ENCODE data around the gene GSTT4. TPM values are rescaled to one million over a fixed set of nuclear protein-coding genes. Genes with fewer than 3 reads are reported as not detected.

GSTT4 gene
- total and polyA plus RNA-seq, 2 of the 13 experiments (the other 11 are each of a cell fraction or from before 2014, with no cell fraction given) = 0.59 to 0.62 TPM

DNA sequence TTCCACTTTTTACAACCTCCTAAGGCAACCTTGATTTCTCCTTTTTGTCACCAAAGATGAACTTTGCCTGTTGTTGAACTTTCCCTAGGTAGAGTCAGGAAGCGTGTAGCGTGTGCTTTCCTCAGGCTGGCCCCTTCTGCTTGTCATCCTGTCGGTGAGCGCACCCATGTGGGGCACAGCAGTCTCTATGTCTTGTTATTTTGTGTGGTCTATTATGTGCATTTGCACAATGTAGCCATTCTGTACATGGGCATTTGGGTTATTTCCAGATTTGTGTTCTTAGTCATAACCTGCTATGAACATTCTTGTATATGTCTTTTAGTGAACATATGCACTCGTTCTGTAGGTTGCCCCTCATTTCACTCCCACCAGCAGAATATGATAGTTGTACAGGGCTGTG lies 40.8 kb upstream of the GSTT4 start:
- in situ Hi-C loops (cut with HindIII; ENCODE audit: extremely low pct_ligation_motif_present, low pct_unique_long_range_greater_than_20kb) = no loop called here
- FAIRE-seq = no peak

DNA sequence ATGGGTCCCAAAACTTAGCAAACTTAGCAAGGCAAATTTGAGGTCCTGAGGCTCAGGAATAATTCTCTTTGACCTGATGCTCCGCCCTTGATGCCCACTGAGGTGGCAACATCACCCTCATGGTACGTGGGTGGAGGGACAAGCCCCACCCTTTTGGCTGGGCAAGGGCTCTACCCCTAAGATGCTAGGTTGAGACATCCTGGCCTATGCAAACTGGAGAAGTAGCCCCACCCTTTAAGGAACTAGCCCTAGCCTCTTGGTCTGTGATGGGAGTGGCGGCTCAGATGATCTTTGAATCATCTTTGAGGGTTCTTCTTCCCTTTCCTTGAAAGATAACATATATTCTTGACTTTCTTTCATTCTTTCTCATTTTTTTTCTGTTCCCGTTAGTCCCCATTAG lies 38.7 kb upstream of the GSTT4 start:
- ChIA-PET POLR2A (no interaction called here), CTCF (ENCODE audit: low intra/inter-chr PET ratio, low total read pairs) (no interaction called here)
- H3K4me3 ChIP-seq (replicated peaks in 1 of 3; ENCODE audit: insufficient read depth in 1 of 3, low read depth in 2 of 3, low read length in 3 of 3) = no peak overlapping the region
- H3K4me1 ChIP-seq (ENCODE audit: insufficient read depth, low read length) = peaks cover 21% of the 10 kb centered on the region
- 97% methylated on average over 2 of the region's 4 CpGs for WGBS (ENCODE audit: low lambda C conversion rate)
- no peak for ATAC-seq
- in situ Hi-C loops (cut with HindIII; ENCODE audit: extremely low pct_ligation_motif_present, low pct_unique_long_range_greater_than_20kb) = no loop called here
- H3K9me3 ChIP-seq (ENCODE audit: low read length) = no peaks in the 10 kb centered on the region
- no peak for FAIRE-seq
- TF ChIP-seq KDM5B (CRISPR knock-in tag; IDR thresholded peaks at IDR 0.05; ENCODE audit: borderline replicate concordance) (no peak), HNRNPH1 (optimal IDR thresholded peaks at IDR 0.05; ENCODE audit: low read depth, low read length) (no peak)
- H4K20me1 ChIP-seq (ENCODE audit: insufficient read depth, low read length) = no peaks in the 10 kb centered on the region
- intact Hi-C loops (cut with micrococcal nuclease; ENCODE audit: unreplicated experiment) = no loop called here
- H3K27ac ChIP-seq (ENCODE audit: extremely low read length, insufficient read depth, low read length) = no peak overlapping the region
- H3K27me3 ChIP-seq (ENCODE audit: control insufficient read depth in 1 of 2, insufficient read depth in 2 of 2, low read length in 2 of 2) = no peaks in the 10 kb centered on the region
- peaks cover 22 to 97% of the 10 kb centered on the region in 2 experiments for H3K36me3 ChIP-seq (replicated peaks in 1 of 2; ENCODE audit: control insufficient read depth in 1 of 2, insufficient read depth in 2 of 2, low read length in 2 of 2)
- H3K9ac ChIP-seq (ENCODE audit: insufficient read depth, low read depth, low read length) = no peak overlapping the region
- H2AFZ ChIP-seq (ENCODE audit: low read length) = no peak overlapping the region
- H3K79me2 ChIP-seq (ENCODE audit: insufficient read depth, low read length) = no peaks in the 10 kb centered on the region
- BruUV-seq (replicated peaks) = no TSS peak
- no peak for DNase-seq (ENCODE audit: low spot score)
- no peak overlapping the region for H3K4me2 ChIP-seq (ENCODE audit: low read depth, low read length)

More for the DNA sequence above, 40.8 kb upstream of the GSTT4 start:
- no peak overlapping the region for H3K4me3 ChIP-seq (replicated peaks in 1 of 3; ENCODE audit: insufficient read depth in 1 of 3, low read depth in 2 of 3, low read length in 3 of 3)
- no peak overlapping the region for H2AFZ ChIP-seq (ENCODE audit: low read length)
- WGBS (ENCODE audit: low lambda C conversion rate) = 91% methylated on average over 5 of the region's 5 CpGs
- no peaks in the 10 kb centered on the region for H4K20me1 ChIP-seq (ENCODE audit: insufficient read depth, low read length)
- DNase-seq (ENCODE audit: low spot score) (no peak), ATAC-seq (no peak)
- H3K4me2 ChIP-seq (ENCODE audit: low read depth, low read length) = no peak overlapping the region
- no peaks in the 10 kb centered on the region for H3K9me3 ChIP-seq (ENCODE audit: low read length)
- no peaks in the 10 kb centered on the region for H3K27me3 ChIP-seq (ENCODE audit: control insufficient read depth in 1 of 2, insufficient read depth in 2 of 2, low read length in 2 of 2)
- intact Hi-C loops (cut with micrococcal nuclease; ENCODE audit: unreplicated experiment) = no loop called here
- no peak overlapping the region for H3K27ac ChIP-seq (ENCODE audit: extremely low read length, insufficient read depth, low read length)
- H3K9ac ChIP-seq (ENCODE audit: insufficient read depth, low read depth, low read length) = no peak overlapping the region
- BruUV-seq (replicated peaks) = no TSS peak
- POLR2A ChIA-PET = no interaction called here
- TF ChIP-seq ZNF552 (CRISPR knock-in tag; IDR thresholded peaks at IDR 0.05; ENCODE audit: borderline replicate concordance) = no peak
- TF ChIP-seq, protein P1, sequence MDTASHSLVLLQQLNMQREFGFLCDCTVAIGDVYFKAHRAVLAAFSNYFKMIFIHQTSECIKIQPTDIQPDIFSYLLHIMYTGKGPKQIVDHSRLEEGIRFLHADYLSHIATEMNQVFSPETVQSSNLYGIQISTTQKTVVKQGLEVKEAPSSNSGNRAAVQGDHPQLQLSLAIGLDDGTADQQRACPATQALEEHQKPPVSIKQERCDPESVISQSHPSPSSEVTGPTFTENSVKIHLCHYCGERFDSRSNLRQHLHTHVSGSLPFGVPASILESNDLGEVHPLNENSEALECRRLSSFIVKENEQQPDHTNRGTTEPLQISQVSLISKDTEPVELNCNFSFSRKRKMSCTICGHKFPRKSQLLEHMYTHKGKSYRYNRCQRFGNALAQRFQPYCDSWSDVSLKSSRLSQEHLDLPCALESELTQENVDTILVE (CRISPR knock-in tag; IDR thresholded peaks at IDR 0.05) = no peak
- no peak for TF ChIP-seq NFE2 (CRISPR knock-in tag; IDR thresholded peaks at IDR 0.05)
- peaks cover 21% of the 10 kb centered on the region for H3K4me1 ChIP-seq (ENCODE audit: insufficient read depth, low read length)
- peaks cover 38 to 97% of the 10 kb centered on the region in 2 experiments for H3K36me3 ChIP-seq (replicated peaks in 1 of 2; ENCODE audit: control insufficient read depth in 1 of 2, insufficient read depth in 2 of 2, low read length in 2 of 2)
- CTCF ChIA-PET (ENCODE audit: low intra/inter-chr PET ratio, low total read pairs) = no interaction called here
- no peaks in the 10 kb centered on the region for H3K79me2 ChIP-seq (ENCODE audit: insufficient read depth, low read length)

Data from HepG2 (cell line).